K562 (cell line): ENCODE results near the gene FGGY. TPM values are rescaled to one million over a fixed set of nuclear protein-coding genes. Genes with fewer than 3 reads are reported as not detected.

ENCODE experiments used
- CHCHD3 ChIP-seq: fragments of 250-450 bp; sonication (Bioruptor Pico); IDR thresholded peaks from 2 replicates; pipeline ENCODE4 v2.1.2; 2022; ENCODE audit warnings: mild to moderate bottlenecking
- DPF2 ChIP-seq: fragments of 450-650 bp; IDR thresholded peaks from 2 replicates; pipeline ENCODE4 v1.6.1; 2016
- GTF2A2 ChIP-seq: IDR thresholded peaks from 2 replicates; pipeline ENCODE4 v1.6.1; 2016; ENCODE audit warnings: mild to moderate bottlenecking, missing genetic modification characterization, missing compliant biosample characterization
- HEY1 ChIP-seq: fragments of 250-450 bp; sonication (Bioruptor Pico); IDR thresholded peaks from 2 replicates; pipeline ENCODE4 v1.5.0; 2020; ENCODE audit warnings: mild to moderate bottlenecking, moderate library complexity, borderline replicate concordance
- HMG20A ChIP-seq: fragments of 450-650 bp; formaldehyde crosslinking; conservative IDR thresholded peaks from 2 replicates; pipeline ENCODE4 v1.4.0; 2020; ENCODE audit warnings: mild to moderate bottlenecking, mixed read lengths
- HNRNPH1 ChIP-seq: fragments of 200-400 bp; formaldehyde crosslinking; optimal IDR thresholded peaks from 2 replicates; pipeline ENCODE3; 2017; ENCODE audit warnings: low read depth, mild to moderate bottlenecking, low read length, moderate library complexity
- ID3 ChIP-seq, 2 experiments: fragments of 250-450 bp in 1 of 2; fragments of 450-650 bp in 1 of 2; sonication (Bioruptor Pico) in 1 of 2; IDR thresholded peaks; 2 replicates each; pipeline versions ENCODE4 v1.6.1 to v1.8.0; 2016 to 2021; ENCODE audit warnings: mild to moderate bottlenecking in 2 of 2, moderate library complexity in 2 of 2, missing compliant biosample characterization in 1 of 2, missing genetic modification characterization in 1 of 2
- KDM1A ChIP-seq, 2 experiments: fragments of 450-650 bp; IDR thresholded peaks; 2 replicates each; pipeline ENCODE4 v1.6.1; 2016; ENCODE audit warnings: mild to moderate bottlenecking in 2 of 2
- KLF10 ChIP-seq: fragments of 250-450 bp; sonication (Bioruptor Pico); IDR thresholded peaks from 2 replicates; pipeline ENCODE4 v1.6.1; 2021; ENCODE audit warnings: matching md5 sums
- MBD1 ChIP-seq: fragments of 250-450 bp; sonication (Bioruptor Pico); IDR thresholded peaks from 2 replicates; pipeline ENCODE4 v1.8.0; 2022; ENCODE audit warnings: inconsistent platforms
- PHF8 ChIP-seq: fragments of 200-600 bp; sonication (generic); IDR thresholded peaks from 2 replicates; pipeline ENCODE4 v1.6.1; 2012; ENCODE audit warnings: mixed run types, mild to moderate bottlenecking, inconsistent platforms, low read length, moderate library complexity, borderline replicate concordance
- PKNOX1 ChIP-seq: fragments of 450-650 bp; IDR thresholded peaks from 2 replicates; pipeline ENCODE4 v1.6.1; 2016
- PTBP1 ChIP-seq: fragments of 200-400 bp; formaldehyde crosslinking; IDR thresholded peaks from 2 replicates; pipeline ENCODE4 v1.6.1; 2017; ENCODE audit warnings: low read depth, low read length
- RBBP5 ChIP-seq: fragments of 200-600 bp; sonication (generic); IDR thresholded peaks from 2 replicates; pipeline ENCODE4 v1.6.1; 2012; ENCODE audit warnings: borderline replicate concordance, mild to moderate bottlenecking, low read length, control low read depth, inconsistent platforms; ENCODE audit not compliant: insufficient read depth, poor library complexity, severe bottlenecking
- SMAD4 ChIP-seq: fragments of 250-450 bp; sonication (Bioruptor Pico); conservative IDR thresholded peaks from 2 replicates; pipeline ENCODE4 v1.8.0; 2021; ENCODE audit warnings: inconsistent platforms, mild to moderate bottlenecking, moderate library complexity
- SMARCE1 ChIP-seq: fragments of 450-650 bp; IDR thresholded peaks from 2 replicates; pipeline ENCODE4 v1.7.1; 2016; ENCODE audit warnings: mild to moderate bottlenecking
- TCF3 ChIP-seq: sonication (generic); formaldehyde crosslinking; IDR thresholded peaks from 2 replicates; pipeline ENCODE4 v1.4.0; 2020; ENCODE audit warnings: mild to moderate bottlenecking, missing genetic modification reagents
- TFE3 ChIP-seq: fragments of 450-650 bp; formaldehyde crosslinking; IDR thresholded peaks from 2 replicates; pipeline ENCODE4 v1.4.0; 2020; ENCODE audit warnings: mild to moderate bottlenecking, mixed read lengths
- ZMIZ1 ChIP-seq, 2 experiments: fragments of 150-350 bp in 1 of 2; IDR thresholded peaks; 2 replicates each; pipeline ENCODE4 v1.6.1; 2012 to 2016; ENCODE audit warnings: low read depth in 2 of 2, low read length in 2 of 2, mild to moderate bottlenecking in 1 of 2, moderate library complexity in 1 of 2
- ZNF133 ChIP-seq: fragments of 250-450 bp; sonication (Bioruptor Pico); IDR thresholded peaks from 2 replicates; pipeline ENCODE4 v1.4.0; 2020; ENCODE audit warnings: mild to moderate bottlenecking
- polyA plus RNA-seq, 8 experiments: library from polyadenylated mRNA; depleted of rRNA in 4 of 8; stranded (reverse) in 5 of 8; unstranded in 3 of 8; fragments of >200 nt; fragmentation: Nextera tagmentation in 2 of 8; fragmentation: Illumina TruSeq in 1 of 8; extraction: Ambion mirVana in 2 of 8; extraction: Trizol in 1 of 8; gene quantifications; 2 replicates each; pipeline versions ENCODE4 v1.2.1 to v1.2.3, GENCODE V29; 2011 to 2014; ENCODE audit warnings: inconsistent platforms in 1 of 8, missing spikeins in 1 of 8
- total RNA-seq, 7 experiments: library from RNA; depleted of rRNA in 6 of 7; stranded (reverse); fragments of >200 nt in 6 of 7; fragmentation: Illumina TruSeq in 2 of 7; extraction: Trizol in 2 of 7; gene quantifications; 2 replicates each; pipeline versions ENCODE4 v1.2.1 to v1.2.3, GENCODE V29; 2011 to 2021; ENCODE audit warnings: low replicate concordance in 1 of 7

FGGY gene
- total and polyA plus RNA-seq, 9 of the 15 experiments (the other 6 are each of a cell fraction or from before 2014, with no cell fraction given) = 9.7 to 19.2 (median 12.6) TPM

- TF ChIP-seq HMG20A (CRISPR knock-in tag) (no peak), KDM1A (IDR thresholded peaks at IDR 0.05) (peak; percentile 55), KLF10 (CRISPR knock-in tag) (no peak), PTBP1 (no peak), MBD1 (CRISPR knock-in tag) (no peak), SMARCE1 (peak; percentile 69; the same call in 1 of the 2 replicates), PKNOX1 (peak; percentile 37; the same call in 1 of the 2 replicates), RBBP5 (no peak), ID3 (CRISPR knock-in tag; IDR thresholded peaks at IDR 0.05) (no peak), ID3 (tag; IDR thresholded peaks at IDR 0.05) (no peak), TCF3 (peak; percentile 79), ZNF133 (CRISPR knock-in tag) (no peak), ZMIZ1 (IDR thresholded peaks at IDR 0.05; ENCODE audit: low read depth in 2 of 2, low read length in 2 of 2) (no peak), HNRNPH1 (no peak), HEY1 (CRISPR knock-in tag) (no peak), TFE3 (CRISPR knock-in tag) (no peak), DPF2 (peak; percentile 54), CHCHD3 (CRISPR knock-in tag) (no peak), GTF2A2 (tag) (no peak), SMAD4 (CRISPR knock-in tag) (peak; percentile 43; the same call in 1 of the 2 replicates), PHF8 (no peak)
Observed at GRCh38 chr1:59278780-59279354, 18.0 kb upstream of the FGGY start (continued).
